Hematopoietic multipotent progenitor cell treated with erythropoietin and hydrocortisone succinate and interleukin-3 and kit ligand, for 4 days (in vitro differentiated cells): ENCODE measurements around the gene MTUS2.

ENCODE experiments used
- DNase-seq: peaks from one replicate; pipeline ENCODE4 v3.0.0-alpha.2; 2015

MTUS2 gene

DNA sequence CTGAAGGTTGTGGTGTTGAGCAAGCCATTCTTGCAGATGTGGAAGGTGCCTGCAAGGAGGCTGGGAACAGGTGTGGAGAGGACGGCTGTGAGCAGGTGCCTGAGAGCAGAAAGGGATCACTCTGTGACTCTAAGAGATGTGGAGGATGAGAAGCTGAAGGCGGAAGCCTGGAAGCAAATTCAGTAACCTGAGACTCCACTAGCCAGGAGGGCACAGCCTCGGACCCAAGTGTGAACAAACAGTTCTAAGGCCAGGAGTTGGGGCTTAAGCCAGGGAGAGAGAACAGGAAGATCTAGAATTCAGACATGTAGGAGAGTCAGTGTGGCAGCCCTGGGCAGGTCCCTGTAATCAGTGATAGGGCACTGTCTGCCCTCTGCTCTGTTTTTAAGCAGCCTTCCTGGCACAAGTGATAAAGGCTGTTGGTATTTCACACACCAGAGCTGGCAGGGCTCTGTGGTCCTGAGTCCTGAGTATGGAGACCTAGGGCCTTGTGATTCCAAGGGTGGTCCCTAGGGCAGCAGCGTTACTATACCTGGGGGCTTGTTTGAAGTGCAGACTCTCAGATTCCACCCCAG lies 644.1 kb downstream of the MTUS2 start:
- peak; percentile 68 for DNase-seq

DNA sequence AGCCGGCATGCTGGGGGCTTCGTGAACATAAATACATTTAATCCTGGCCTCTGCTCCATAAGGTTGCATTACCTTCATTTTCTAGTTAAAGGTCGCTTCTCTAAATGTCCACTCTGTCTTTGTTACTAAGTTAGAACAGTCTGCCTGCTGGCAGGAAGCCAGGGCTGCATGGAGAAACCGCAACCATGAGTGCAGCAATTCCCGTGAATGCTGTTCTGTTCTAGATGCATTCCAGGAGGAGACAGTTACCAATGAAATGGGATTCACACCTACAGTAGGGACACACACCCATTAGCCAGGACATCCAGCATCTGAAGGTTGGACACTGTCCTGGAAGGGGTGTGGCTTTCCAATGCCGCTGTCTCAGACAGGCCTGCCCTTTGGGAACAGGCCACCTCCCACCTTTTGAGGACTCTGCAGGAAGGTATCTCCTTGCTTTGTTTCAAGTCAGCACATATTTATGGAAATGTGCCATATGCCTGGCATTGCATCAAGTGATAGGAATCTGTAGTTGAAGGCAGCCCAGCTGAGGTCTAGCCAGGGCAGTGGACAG lies 645.7 kb downstream of the MTUS2 start:
- DNase-seq: peak; percentile 22

DNA sequence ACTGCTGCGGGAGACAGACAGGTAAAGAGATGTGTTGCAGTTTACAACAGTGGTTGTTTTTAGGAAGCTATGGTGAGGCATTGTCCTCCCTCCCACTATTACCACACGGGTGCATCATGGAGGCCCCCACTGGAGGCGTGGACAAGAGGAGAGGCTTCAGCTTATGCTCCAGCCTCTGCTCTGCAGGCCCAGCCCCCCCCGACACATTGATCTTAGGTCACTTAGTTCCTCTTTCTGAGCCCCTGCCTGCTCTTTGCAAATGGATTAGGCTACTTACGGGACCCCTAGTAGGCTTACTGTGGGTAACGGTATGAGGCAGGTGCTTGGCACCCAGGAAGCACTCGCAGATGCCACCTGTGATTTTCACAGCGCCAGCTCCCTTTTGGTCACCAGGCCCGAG lies 651.4 kb downstream of the MTUS2 start:
- DNase-seq: peak; percentile 85

DNA sequence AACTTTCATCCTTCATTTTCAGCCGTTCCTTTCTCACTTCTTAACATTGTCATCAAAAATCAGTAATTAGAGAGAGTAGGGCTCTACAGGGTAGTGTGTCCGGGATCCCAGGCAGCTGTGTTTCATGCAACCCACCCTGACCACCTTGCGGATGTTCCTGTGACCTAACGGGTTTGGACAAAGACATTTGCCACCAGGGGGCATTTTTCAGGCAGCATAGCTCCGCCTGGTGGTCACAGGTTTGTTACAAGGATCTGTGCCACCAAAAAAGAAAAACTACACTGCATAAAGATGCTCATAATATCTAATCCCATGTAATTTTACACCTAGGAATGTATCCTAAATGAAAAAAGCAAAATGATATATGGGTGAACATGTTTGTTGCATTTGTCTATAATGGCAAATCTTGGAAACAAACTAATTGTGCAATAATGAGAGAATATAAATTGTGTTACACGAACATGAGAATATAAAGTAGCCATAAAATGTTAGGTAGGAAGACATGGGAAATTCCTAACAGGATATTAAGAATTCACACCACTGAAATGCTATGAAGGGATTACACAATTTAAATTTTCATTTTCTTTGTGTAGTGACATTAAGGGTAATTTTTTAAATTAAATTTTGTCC lies 652.3 kb downstream of the MTUS2 start:
- peak; percentile 89 for DNase-seq

- DNase-seq: no peak
Observed at GRCh38 chr13:29473166-29473565, 653.0 kb downstream of the MTUS2 start.

GRCh38 chr13:29474991-29475390 lies 654.9 kb downstream of the MTUS2 start:
- DNase-seq: no peak

DNA sequence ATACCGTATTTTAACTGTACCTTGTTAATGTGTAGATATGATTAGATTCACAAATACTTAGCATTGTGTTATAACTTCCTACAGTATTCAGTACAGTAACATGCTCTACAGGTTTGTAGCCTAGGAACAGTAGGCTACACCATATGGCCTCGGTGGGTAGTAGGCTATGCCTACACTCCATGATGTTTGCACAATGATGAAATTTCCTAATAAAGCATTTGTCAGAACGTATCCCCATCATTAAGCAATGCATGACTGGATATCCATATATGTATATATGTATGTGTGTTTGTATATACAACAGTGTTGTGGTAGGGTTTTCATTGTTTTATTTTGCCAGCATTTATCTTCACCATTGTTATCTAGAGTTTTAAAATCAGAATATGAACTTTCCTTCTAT lies 655.9 kb downstream of the MTUS2 start:
- no peak for DNase-seq

GRCh38 chr13:29479716-29480492 lies 659.8 kb downstream of the MTUS2 start:
- DNase-seq: no peak

- no peak for DNase-seq
Observed at GRCh38 chr13:29480893-29481525, 660.9 kb downstream of the MTUS2 start.

DNA sequence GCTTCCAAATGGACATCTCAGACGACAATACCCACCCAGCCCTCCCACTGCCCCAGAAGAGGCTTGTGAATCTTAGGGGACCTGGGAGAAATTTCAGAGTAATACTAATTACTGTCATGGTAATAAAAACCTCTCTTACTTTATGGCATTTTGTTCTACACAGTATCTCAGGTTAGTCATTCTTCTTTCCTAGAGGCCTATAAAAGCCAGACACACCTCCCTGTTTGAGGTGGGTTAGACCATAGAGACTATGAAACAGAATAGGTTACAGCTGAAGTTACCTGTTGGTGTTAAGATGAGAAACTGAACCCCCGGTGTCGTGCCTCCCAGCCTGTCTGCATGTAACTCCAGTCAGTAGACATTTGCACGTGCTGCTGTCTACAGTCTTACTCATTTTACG lies 661.5 kb downstream of the MTUS2 start:
- DNase-seq: no peak

GRCh38 chr13:29482504-29482903 lies 662.4 kb downstream of the MTUS2 start:
- no peak for DNase-seq

GRCh38 chr13:29483211-29483610 lies 663.1 kb downstream of the MTUS2 start:
- DNase-seq: no peak

- DNase-seq: no peak
Observed at GRCh38 chr13:29483623-29484022, 663.5 kb downstream of the MTUS2 start.

- DNase-seq: no peak
Observed at GRCh38 chr13:29484236-29484635, 664.1 kb downstream of the MTUS2 start.

GRCh38 chr13:29484796-29485195 lies 664.7 kb downstream of the MTUS2 start:
- DNase-seq: no peak

- DNase-seq: no peak
Observed at GRCh38 chr13:29486551-29486950, 666.4 kb downstream of the MTUS2 start.

- DNase-seq: no peak
Observed at GRCh38 chr13:29487466-29488454, 667.6 kb downstream of the MTUS2 start.

- DNase-seq: no peak
Observed at GRCh38 chr13:29489650-29490560, 669.8 kb downstream of the MTUS2 start.

- DNase-seq: no peak
Observed at GRCh38 chr13:29490561-29490885, 670.4 kb downstream of the MTUS2 start.

- no peak for DNase-seq
Observed at GRCh38 chr13:29491248-29491647, 671.1 kb downstream of the MTUS2 start.

- no peak for DNase-seq
Observed at GRCh38 chr13:29493796-29494195, 673.7 kb downstream of the MTUS2 start.
